Measurements from ENCODE around the gene MLF1. TPM values are rescaled to one million over a fixed set of nuclear protein-coding genes. Genes with fewer than 3 reads are reported as not detected.

The MLF1 gene, protein sequence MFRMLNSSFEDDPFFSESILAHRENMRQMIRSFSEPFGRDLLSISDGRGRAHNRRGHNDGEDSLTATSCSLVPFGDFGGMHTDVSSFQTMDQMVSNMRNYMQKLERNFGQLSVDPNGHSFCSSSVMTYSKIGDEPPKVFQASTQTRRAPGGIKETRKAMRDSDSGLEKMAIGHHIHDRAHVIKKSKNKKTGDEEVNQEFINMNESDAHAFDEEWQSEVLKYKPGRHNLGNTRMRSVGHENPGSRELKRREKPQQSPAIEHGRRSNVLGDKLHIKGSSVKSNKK
- 100 to 1,000 TPM in 6 of 9 donors, 10 to 100 TPM in 3; 64.9 to 258 (median 123) TPM for total RNA-seq
- 10 to 100 TPM; 85.6 to 93.5 TPM for polyA plus RNA-seq
- long read RNA-seq, donor 1, transcript MLF1-206 (9 exons, 1,266 nt) = minor isoform, 7 of 288 reads
- long read RNA-seq, donor 1, transcript MLF1-202 (7 exons, 2,222 nt) = minor isoform, 12 of 288 reads
- long read RNA-seq, donor 1, transcript MLF1-217 (8 exons, 2,290 nt) = major isoform, 62 of 288 reads
- long read RNA-seq, donor 1, transcript MLF1-201 (7 exons, 2,203 nt) = minor isoform, 20 of 288 reads
- long read RNA-seq, donor 1, partial matches to known transcripts = 6 of 288 reads
- long read RNA-seq, donor 1, other reads (novel, unspliced or antisense) = 174 of 288 reads
- long read RNA-seq, donor 2, transcript MLF1-201 (7 exons, 2,203 nt) = minor isoform, 85 of 737 reads
- long read RNA-seq, donor 2, transcript MLF1-202 (7 exons, 2,222 nt) = minor isoform, 42 of 737 reads
- long read RNA-seq, donor 2, transcript MLF1-206 (9 exons, 1,266 nt) = minor isoform, 76 of 737 reads
- long read RNA-seq, donor 2, transcript MLF1-217 (8 exons, 2,290 nt) = major isoform, 143 of 737 reads
- long read RNA-seq, donor 2, partial matches to known transcripts = 7 of 737 reads
- long read RNA-seq, donor 2, other reads (novel, unspliced or antisense) = 353 of 737 reads
- long read RNA-seq, donor 3, transcript MLF1-201 (7 exons, 2,203 nt) = minor isoform, 10 of 111 reads
- long read RNA-seq, donor 3, transcript MLF1-217 (8 exons, 2,290 nt) = major isoform, 29 of 111 reads
- long read RNA-seq, donor 3, transcript MLF1-202 (7 exons, 2,222 nt) = minor isoform, 14 of 111 reads
- long read RNA-seq, donor 3, transcript MLF1-206 (9 exons, 1,266 nt) = minor isoform, 15 of 111 reads
- long read RNA-seq, donor 3, partial matches to known transcripts = 3 of 111 reads
- long read RNA-seq, donor 3, other reads (novel, unspliced or antisense) = 38 of 111 reads

DNA sequence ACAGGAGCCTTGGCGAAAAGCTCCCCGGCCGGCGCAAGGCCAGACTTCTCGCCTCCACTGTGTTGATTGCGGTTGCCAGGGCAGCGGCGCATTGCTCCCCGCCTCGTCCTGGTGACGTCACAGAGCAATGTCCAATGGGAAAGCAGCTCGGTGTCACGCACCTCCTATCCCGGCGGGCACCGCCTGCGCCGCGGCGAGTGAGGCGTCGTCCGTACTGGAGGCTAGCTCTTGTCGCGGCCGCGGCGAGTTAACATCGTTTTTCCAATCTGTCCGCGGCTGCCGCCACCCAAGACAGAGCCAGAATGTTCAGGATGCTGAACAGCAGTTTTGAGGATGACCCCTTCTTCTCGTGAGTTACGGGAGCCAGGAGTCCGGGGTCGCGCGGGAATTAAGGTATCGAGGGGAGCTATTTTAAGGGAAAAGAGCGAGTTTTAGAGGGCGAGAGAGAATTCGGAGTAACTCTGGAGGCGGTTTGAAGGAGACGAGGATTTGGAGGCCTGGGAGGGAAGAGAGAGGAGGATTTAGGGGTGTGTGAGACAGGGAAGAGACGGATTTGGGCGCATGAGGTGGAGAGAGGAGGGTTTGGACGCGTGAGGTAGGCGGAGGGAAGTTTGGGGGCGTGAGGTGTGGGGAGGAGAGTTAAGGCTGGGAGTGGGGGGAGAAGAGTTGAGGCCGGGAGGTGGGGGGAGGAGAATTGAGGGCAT lies at the start of gene MLF1:
Gene MLF1, plus strand, starts transcription at position 196 of the 704 bp plus-strand sequence. Its CDS starts 107 bp downstream, at position 303.
- intact Hi-C loops (cut with DNase I) = loop anchor here in 6 of 10 donors (5.0 to 10.0 kb wide), 3 partner anchors 71 to 231 kb away; partner anchors contain the start of genes GFM1 (in 6 of the 6) and MFSD1 (in 1 of the 6)

DNA sequence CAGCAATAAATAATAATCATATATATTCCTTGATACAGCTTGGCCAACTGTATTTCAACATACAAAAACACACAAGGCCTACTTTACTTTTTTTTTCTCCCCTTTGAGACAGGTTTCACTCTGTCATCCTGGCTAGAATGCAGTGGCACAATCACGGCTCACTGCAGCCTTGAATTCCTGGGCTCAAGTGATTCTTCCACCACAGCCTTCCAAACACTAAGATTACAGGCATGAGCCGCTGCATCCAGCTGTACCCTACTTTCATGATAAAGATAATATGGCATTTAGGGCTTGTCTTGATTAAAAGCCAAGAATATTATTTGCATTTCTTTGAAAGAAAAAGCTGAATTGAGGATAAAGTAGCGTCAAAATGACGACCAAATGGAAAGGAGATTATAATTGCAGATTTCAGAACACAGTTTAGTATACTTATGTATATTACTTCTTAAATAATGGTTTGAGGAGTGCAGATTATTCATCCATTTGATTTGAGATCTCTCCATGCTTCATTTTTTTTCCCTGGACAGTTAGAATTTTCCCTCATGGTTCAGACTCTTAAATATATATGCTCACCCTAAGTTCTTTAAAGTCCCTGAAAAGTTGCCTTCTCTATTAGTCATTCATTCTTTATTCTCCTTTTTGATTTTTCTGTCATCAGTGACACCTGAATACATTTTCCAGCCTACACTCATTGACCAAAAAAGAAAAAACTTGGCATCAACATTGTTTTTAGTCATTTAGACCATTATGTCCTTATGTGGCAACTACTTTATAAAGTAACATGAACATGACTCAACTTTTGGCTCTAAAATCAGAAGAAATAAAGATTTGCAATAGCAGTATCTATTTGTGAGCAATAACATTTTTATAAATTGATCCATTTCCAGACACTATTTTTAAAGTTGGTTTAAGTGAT lies 48.5 kb upstream of the MLF1 start:
- Histone ChIP-seq H3K27ac (no peak overlapping the region), H3K4me3 (no peak overlapping the region), H3K36me3 (no peaks in the 10 kb centered on the region), H3K4me1 (peaks cover 0 to 16% (median 0%) of the 10 kb centered on the region in 12 donors), H3K9me3 (peaks cover 0 to 12% (median 0%) of the 10 kb centered on the region in 12 donors), H3K27me3 (no peaks in the 10 kb centered on the region)
- ATAC-seq = no peak
- no peak for DNase-seq
- TF ChIP-seq POLR2A (IDR thresholded peaks at IDR 0.05) = no peak
- intact Hi-C loops (cut with DNase I) = loop anchor here in 2 of 10 donors (10.0 kb wide), 2 partner anchors 88 to 908 kb away; no protein-coding TSS in a partner anchor
- WGBS, 4 donors = 61 to 68% (median 65%) methylated on average over 4 of the region's 4 CpGs

More for the DNA sequence above, at the start of gene MLF1:
- H3K4me1 ChIP-seq = peaks cover 0 to 31% (median 9%) of the 10 kb centered on the region in 12 donors
- H3K9me3 ChIP-seq = no peaks in the 10 kb centered on the region
- H3K27ac ChIP-seq = peak within 1 kb of the TSS; percentile 70 to 92 (median 84)
- H3K36me3 ChIP-seq = no peaks in the 10 kb centered on the region
- DNase-seq (peak; percentile 97 to 99 (median 98)), ATAC-seq (peak; percentile 99)
- peak; percentile 77 to 94 for TF ChIP-seq POLR2A (IDR thresholded peaks at IDR 0.05)
- TF ChIP-seq, protein P1, sequence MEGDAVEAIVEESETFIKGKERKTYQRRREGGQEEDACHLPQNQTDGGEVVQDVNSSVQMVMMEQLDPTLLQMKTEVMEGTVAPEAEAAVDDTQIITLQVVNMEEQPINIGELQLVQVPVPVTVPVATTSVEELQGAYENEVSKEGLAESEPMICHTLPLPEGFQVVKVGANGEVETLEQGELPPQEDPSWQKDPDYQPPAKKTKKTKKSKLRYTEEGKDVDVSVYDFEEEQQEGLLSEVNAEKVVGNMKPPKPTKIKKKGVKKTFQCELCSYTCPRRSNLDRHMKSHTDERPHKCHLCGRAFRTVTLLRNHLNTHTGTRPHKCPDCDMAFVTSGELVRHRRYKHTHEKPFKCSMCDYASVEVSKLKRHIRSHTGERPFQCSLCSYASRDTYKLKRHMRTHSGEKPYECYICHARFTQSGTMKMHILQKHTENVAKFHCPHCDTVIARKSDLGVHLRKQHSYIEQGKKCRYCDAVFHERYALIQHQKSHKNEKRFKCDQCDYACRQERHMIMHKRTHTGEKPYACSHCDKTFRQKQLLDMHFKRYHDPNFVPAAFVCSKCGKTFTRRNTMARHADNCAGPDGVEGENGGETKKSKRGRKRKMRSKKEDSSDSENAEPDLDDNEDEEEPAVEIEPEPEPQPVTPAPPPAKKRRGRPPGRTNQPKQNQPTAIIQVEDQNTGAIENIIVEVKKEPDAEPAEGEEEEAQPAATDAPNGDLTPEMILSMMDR (IDR thresholded peaks at IDR 0.05) = no peak
- WGBS, 4 donors = 1% methylated on average over 38 to 51 of the region's 51 CpGs
- peak within 1 kb of the TSS; percentile 51 to 79 (median 68) for H3K4me3 ChIP-seq
- no peaks in the 10 kb centered on the region for H3K27me3 ChIP-seq

DNA sequence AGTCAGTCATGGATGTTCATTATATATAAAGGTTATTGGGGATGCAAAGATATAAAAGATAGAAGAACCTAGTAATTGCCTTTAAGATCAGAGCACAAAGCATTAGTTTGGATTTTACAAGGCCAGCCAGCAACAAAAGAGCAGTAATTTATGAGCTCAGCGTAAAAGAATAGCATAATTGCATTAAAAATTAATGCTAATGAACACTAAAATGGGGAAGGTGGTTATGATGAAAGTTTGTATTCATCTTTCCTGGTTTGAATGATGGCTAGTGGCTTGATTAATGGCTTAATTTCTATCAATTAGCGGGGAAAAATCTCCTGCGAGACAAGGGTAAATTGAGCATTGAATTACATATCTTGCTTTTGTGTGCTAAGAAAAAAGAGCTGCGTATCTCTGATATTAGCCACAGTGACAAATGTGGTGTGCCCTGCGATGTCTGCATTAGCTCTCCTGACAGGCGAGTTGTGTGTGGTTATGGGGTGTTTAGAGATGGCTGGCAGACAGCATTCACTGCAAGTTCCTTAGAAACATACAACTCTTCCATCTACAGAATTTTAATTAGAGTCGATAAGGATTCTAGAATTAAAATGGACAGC lies 42.8 kb upstream of the MLF1 start:
- no peaks in the 10 kb centered on the region for H3K36me3 ChIP-seq
- H3K27ac ChIP-seq = no peak overlapping the region
- WGBS, 4 donors = 49 to 69% (median 64%) methylated on average over 7 of the region's 7 CpGs
- intact Hi-C loops (cut with DNase I) = loop anchor here in 3 of 10 donors (5.0 to 10.0 kb wide), 3 partner anchors 93 to 913 kb away; no protein-coding TSS in a partner anchor
- no peaks in the 10 kb centered on the region for H3K27me3 ChIP-seq
- ATAC-seq (peak in 3 of 4 donors; percentile 32 to 80 (median 69)), DNase-seq (peak in 1 of 5 donors; percentile 14)
- no peak for TF ChIP-seq POLR2A (IDR thresholded peaks at IDR 0.05)
- TF ChIP-seq, protein P1 (IDR thresholded peaks at IDR 0.05) = no peak
- H3K4me1 ChIP-seq = no peaks in the 10 kb centered on the region
- H3K4me3 ChIP-seq = no peak overlapping the region
- H3K9me3 ChIP-seq = peaks cover 0 to 12% (median 0%) of the 10 kb centered on the region in 12 donors
